Lower leg skin (tissue), 3 donors: Measurements from ENCODE around the gene RASA4.
"Not testable (repeated sequence)": the region's sequence is repeated elsewhere in the genome, so short reads cannot be mapped to it uniquely, and the experiment has no call there.

ENCODE experiments used
- POLR2A ChIP-seq, 2 donors: fragments of 450-650 bp; IDR thresholded peaks; one replicate each; pipeline ENCODE4 v1.6.1; 2016 to 2017; ENCODE audit warnings: antibody characterized with exemption in 2 of 2, mild to moderate bottlenecking in 1 of 2, moderate library complexity in 1 of 2
- TF ChIP-seq, protein P1 (sequence below), 3 donors: fragments of 450-650 bp; IDR thresholded peaks; one replicate each; pipeline ENCODE4 v1.5.1; 2016; ENCODE audit warnings: antibody characterized with exemption in 3 of 3, mild to moderate bottlenecking in 3 of 3, moderate library complexity in 2 of 3

DNA sequence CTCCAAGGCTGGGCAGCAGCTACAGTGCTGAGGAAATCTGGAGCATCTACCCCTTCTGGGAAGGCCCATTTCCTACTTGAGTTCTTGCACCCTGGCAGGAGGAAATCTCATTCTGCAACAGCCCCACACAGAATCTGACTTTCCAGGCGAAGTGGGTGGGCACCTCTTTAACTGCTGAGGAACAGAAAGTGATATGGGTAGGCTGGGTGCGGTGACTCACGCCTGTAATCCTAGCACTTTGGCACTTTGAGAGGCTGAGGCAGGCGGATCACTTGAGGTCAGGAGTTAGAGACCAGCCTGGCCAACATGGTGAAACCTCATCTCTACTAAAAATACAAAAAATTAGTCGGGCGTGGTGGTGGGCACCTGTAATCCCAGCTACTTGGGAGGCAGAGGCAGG is 41.9 kb downstream of the RASA4 start:
- TF ChIP-seq, protein P1, sequence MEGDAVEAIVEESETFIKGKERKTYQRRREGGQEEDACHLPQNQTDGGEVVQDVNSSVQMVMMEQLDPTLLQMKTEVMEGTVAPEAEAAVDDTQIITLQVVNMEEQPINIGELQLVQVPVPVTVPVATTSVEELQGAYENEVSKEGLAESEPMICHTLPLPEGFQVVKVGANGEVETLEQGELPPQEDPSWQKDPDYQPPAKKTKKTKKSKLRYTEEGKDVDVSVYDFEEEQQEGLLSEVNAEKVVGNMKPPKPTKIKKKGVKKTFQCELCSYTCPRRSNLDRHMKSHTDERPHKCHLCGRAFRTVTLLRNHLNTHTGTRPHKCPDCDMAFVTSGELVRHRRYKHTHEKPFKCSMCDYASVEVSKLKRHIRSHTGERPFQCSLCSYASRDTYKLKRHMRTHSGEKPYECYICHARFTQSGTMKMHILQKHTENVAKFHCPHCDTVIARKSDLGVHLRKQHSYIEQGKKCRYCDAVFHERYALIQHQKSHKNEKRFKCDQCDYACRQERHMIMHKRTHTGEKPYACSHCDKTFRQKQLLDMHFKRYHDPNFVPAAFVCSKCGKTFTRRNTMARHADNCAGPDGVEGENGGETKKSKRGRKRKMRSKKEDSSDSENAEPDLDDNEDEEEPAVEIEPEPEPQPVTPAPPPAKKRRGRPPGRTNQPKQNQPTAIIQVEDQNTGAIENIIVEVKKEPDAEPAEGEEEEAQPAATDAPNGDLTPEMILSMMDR (IDR thresholded peaks at IDR 0.05), result not testable (repeated sequence)
- not testable (repeated sequence) for TF ChIP-seq POLR2A (IDR thresholded peaks at IDR 0.05)
